ENCODE results near the gene UBE4B.

The UBE4B gene

DNA sequence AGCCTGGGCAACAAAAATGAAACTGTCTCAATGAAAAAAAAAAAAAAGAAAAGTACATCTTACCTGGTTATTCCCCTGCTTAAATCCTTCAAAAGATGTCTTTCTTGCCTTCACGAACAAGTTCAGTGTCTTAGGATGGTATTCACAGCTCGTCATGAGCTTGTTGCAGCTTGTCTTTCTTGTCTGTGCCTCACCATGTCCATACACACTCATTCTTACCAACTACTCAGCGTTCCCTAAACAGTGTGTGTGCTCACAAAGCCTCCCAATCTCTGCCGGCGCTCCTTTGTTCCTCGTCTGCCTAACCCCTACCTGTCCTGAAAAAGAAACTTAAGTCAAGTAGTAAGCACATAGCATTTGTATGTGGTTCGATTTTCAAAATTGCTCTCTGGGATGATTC, 31.1 kb downstream of the UBE4B start:
- no peak overlapping the region for H3K4me3 ChIP-seq (ENCODE audit: low read depth, low read length)
- TF ChIP-seq, protein P1, sequence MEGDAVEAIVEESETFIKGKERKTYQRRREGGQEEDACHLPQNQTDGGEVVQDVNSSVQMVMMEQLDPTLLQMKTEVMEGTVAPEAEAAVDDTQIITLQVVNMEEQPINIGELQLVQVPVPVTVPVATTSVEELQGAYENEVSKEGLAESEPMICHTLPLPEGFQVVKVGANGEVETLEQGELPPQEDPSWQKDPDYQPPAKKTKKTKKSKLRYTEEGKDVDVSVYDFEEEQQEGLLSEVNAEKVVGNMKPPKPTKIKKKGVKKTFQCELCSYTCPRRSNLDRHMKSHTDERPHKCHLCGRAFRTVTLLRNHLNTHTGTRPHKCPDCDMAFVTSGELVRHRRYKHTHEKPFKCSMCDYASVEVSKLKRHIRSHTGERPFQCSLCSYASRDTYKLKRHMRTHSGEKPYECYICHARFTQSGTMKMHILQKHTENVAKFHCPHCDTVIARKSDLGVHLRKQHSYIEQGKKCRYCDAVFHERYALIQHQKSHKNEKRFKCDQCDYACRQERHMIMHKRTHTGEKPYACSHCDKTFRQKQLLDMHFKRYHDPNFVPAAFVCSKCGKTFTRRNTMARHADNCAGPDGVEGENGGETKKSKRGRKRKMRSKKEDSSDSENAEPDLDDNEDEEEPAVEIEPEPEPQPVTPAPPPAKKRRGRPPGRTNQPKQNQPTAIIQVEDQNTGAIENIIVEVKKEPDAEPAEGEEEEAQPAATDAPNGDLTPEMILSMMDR (IDR thresholded peaks at IDR 0.05; ENCODE audit: borderline replicate concordance, insufficient read depth, low read depth, low read length), result no peak

DNA sequence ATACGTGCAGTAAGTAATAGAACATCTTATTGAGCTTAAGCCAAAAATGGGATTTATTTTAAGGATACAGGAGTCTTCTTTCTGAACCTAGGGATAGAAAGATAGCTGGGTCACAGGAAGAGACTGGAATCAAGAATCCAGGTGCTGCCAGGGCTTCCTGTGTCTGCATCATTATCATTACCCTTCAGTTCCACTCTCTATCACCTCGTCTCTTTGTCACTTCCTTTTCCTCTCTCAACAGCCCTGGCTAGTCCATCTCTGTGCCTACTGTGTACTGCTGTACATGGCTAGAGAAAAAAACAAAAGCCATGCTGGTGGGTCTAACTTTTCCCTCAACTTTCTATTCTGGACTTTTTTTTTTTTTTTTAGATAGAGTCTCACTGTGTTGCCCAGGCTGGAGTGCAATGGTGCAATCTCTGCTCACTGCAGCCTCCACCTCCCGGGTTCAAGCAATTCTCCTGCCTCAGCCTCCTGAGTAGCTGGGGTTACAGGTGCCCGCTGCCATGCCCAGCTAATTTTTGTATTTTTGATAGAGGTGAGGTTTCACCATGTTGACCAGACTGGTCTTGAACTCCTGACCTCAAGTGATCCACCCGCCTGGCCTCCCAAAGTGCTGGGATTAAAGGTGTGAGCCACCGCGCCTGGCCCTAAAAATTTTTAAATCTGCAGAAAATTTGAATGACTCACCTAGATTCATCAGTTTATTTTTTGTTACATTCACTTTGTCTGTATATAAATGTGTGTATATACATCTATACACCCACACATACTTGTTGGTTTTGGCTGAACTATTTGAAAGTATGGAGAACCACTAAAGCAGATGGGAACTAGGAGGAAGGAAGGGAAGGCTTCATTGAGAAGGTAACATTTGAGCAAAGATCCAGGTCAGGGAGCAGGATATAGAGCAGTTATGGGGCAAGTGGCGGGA, 31.9 kb downstream of the UBE4B start:
- H3K4me3 ChIP-seq (ENCODE audit: low read depth, low read length), result no peak overlapping the region
- TF ChIP-seq, protein P1 (IDR thresholded peaks at IDR 0.05; ENCODE audit: borderline replicate concordance, insufficient read depth, low read depth, low read length), result no peak

DNA sequence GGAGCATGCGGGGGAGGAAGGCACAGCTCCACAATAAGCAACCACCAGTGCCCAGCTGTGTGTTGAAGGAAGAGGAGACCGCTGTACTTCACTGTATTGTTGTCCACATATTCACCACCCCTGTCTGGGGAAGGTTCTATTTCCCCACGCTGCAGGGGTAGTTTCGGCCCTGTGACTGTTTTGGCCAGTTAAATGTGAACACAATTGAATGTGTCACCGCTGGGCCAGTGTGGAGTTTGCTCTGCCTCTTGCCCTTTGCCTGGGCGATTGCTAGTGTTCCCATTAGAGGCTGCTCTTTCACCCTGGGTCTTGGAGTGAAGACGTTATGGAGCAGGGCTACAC, 32.6 kb downstream of the UBE4B start:
- TF ChIP-seq, protein P1 (IDR thresholded peaks at IDR 0.05; ENCODE audit: borderline replicate concordance, insufficient read depth, low read depth, low read length), result no peak
- H3K4me3 ChIP-seq (ENCODE audit: low read depth, low read length), result no peak overlapping the region

DNA sequence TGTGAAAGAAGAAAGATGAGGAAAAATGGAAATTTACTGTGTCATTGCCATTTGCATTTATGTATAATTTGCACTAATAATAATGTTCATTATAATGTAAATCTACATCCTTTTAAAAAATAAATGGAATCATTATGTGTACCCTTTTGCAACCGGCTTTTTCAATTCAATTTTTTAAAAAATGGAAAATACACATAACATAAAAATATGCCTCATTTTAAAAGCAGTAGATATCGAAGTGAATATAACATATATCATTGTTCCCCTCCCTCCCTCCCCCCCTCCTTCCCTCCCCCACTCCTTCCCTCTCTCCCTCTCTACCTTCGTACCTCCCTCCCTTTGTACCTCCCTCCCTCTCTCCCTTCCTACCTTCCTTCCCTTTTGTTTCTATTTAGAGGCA, 33.0 kb downstream of the UBE4B start:
- no peak overlapping the region for H3K4me3 ChIP-seq (ENCODE audit: low read depth, low read length)
- TF ChIP-seq, protein P1 (IDR thresholded peaks at IDR 0.05; ENCODE audit: borderline replicate concordance, insufficient read depth, low read depth, low read length), result no peak

DNA sequence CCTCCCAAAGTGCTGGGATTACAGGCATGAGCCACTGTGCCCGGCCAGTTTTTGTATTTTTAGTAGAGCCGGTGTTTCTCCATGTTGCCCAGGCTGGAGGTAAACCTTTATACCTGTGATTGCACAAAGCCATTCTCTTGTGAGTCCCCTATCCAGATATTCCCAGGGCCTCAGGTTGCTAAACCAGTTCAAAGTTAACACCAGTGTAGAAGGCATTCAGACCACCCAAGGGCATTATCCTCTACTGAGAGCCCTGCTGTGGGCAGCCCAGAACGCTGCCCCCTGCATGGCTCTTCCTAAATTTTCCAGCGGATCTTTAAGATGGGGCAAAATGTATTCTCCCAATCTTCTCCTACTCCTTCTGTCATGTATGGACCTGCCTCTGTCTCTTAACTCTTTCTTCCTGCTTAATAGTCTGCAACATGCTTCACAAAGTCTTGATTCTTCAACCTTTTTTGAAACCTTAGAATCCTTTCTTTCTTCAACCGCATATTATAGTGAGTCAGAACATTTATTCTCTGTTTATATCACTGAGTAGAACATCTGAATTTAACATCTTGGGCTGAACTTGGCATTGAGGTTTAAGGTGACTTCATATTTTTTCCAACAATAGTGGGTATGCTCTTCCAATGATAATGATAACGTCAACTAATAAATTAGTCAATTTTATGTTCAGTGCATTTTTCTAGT, 36.0 kb downstream of the UBE4B start:
- TF ChIP-seq, protein P1 (IDR thresholded peaks at IDR 0.05; ENCODE audit: borderline replicate concordance, insufficient read depth, low read depth, low read length), result no peak
- H3K4me3 ChIP-seq (ENCODE audit: low read depth, low read length), result no peak overlapping the region

DNA sequence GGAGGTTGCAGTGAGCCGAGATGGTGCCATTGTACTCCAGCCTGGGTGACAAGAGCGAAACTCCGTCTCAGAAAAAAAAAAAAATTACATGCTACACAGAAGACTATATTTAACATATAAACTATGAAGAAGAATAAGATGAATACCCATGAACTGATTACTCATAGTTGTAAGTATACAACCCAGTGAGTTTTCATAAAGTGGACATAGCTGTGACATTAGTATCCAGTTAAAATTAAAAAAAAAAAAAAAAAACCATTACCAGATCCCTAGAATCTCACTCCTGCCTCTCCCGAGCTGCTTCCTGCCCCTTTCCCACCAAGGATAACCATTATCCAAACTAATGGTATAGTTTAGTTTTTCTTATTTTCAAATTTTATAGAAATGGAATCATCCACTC, 37.4 kb downstream of the UBE4B start:
- no peak overlapping the region for H3K4me3 ChIP-seq (ENCODE audit: low read depth, low read length)
- TF ChIP-seq, protein P1 (IDR thresholded peaks at IDR 0.05; ENCODE audit: borderline replicate concordance, insufficient read depth, low read depth, low read length), result no peak

All from GM12875 (cell line).